ENCODE measurements around the gene CYFIP1. TPM values are rescaled to one million over a fixed set of nuclear protein-coding genes. Genes with fewer than 3 reads are reported as not detected.
A peak's percentile ranks its signal among the peaks of the same experiment; 100 is the strongest.

The CYFIP1 gene
- total RNA-seq, 1 donor from 2014 or later: 143 TPM

GRCh38 chr15:22868495-22868894 is 111.7 kb downstream of the CYFIP1 start:
- Mint-ChIP-seq H3K36me3 (ENCODE audit: unreplicated experiment) (peaks cover 4% of the 10 kb centered on the region), H3K27ac (ENCODE audit: unreplicated experiment) (no peak overlapping the region), H3K27me3 (ENCODE audit: unreplicated experiment) (peaks cover 4% of the 10 kb centered on the region), H3K9me3 (ENCODE audit: unreplicated experiment) (peaks cover 10% of the 10 kb centered on the region), H3K4me1 (ENCODE audit: low read depth, unreplicated experiment) (peaks cover 16% of the 10 kb centered on the region), H3K4me3 (ENCODE audit: unreplicated experiment) (no peak overlapping the region)
- no peak for TF ChIP-seq CTCF (IDR thresholded peaks at IDR 0.05; ENCODE audit: partially characterized antibody, unreplicated experiment)
- no peak for DNase-seq

- Mint-ChIP-seq H3K27me3 (ENCODE audit: unreplicated experiment) (peaks cover 2% of the 10 kb centered on the region), H3K4me3 (ENCODE audit: unreplicated experiment) (no peak overlapping the region), H3K4me1 (ENCODE audit: low read depth, unreplicated experiment) (peaks cover 10% of the 10 kb centered on the region), H3K9me3 (ENCODE audit: unreplicated experiment) (peaks cover 8% of the 10 kb centered on the region), H3K36me3 (ENCODE audit: unreplicated experiment) (peaks cover 4% of the 10 kb centered on the region), H3K27ac (ENCODE audit: unreplicated experiment) (no peak overlapping the region)
- no peak for DNase-seq
- TF ChIP-seq CTCF (IDR thresholded peaks at IDR 0.05; ENCODE audit: partially characterized antibody, unreplicated experiment): no peak
Observed at GRCh38 chr15:22867886-22868285, 112.3 kb downstream of the CYFIP1 start.

- Mint-ChIP-seq H3K4me3 (ENCODE audit: unreplicated experiment) (no peak overlapping the region), H3K27me3 (ENCODE audit: unreplicated experiment) (no peaks in the 10 kb centered on the region), H3K27ac (ENCODE audit: unreplicated experiment) (peak overlapping the region; percentile 24), H3K36me3 (ENCODE audit: unreplicated experiment) (peaks cover 4% of the 10 kb centered on the region), H3K9me3 (ENCODE audit: unreplicated experiment) (peaks cover 8% of the 10 kb centered on the region), H3K4me1 (ENCODE audit: low read depth, unreplicated experiment) (peaks cover 9% of the 10 kb centered on the region)
- TF ChIP-seq CTCF (IDR thresholded peaks at IDR 0.05; ENCODE audit: partially characterized antibody, unreplicated experiment): no peak
- no peak for DNase-seq
Observed at GRCh38 chr15:22866079-22866478, 114.1 kb downstream of the CYFIP1 start.

- no peak overlapping the region for H3K4me3 Mint-ChIP-seq (ENCODE audit: unreplicated experiment)
- peaks cover 5% of the 10 kb centered on the region for H3K9me3 Mint-ChIP-seq (ENCODE audit: unreplicated experiment)
- peaks cover 15% of the 10 kb centered on the region for H3K4me1 Mint-ChIP-seq (ENCODE audit: low read depth, unreplicated experiment)
- DNase-seq: no peak
- H3K36me3 Mint-ChIP-seq (ENCODE audit: unreplicated experiment): no peaks in the 10 kb centered on the region
- H3K27ac Mint-ChIP-seq (ENCODE audit: unreplicated experiment): no peak overlapping the region
- TF ChIP-seq CTCF (IDR thresholded peaks at IDR 0.05; ENCODE audit: partially characterized antibody, unreplicated experiment): no peak
- H3K27me3 Mint-ChIP-seq (ENCODE audit: unreplicated experiment): peaks cover 3% of the 10 kb centered on the region
Observed at GRCh38 chr15:22863356-22863755, 116.8 kb downstream of the CYFIP1 start.

- peaks cover 5% of the 10 kb centered on the region for H3K9me3 Mint-ChIP-seq (ENCODE audit: unreplicated experiment)
- H3K36me3 Mint-ChIP-seq (ENCODE audit: unreplicated experiment): no peaks in the 10 kb centered on the region
- TF ChIP-seq CTCF (IDR thresholded peaks at IDR 0.05; ENCODE audit: partially characterized antibody, unreplicated experiment): no peak
- no peak overlapping the region for H3K4me3 Mint-ChIP-seq (ENCODE audit: unreplicated experiment)
- H3K4me1 Mint-ChIP-seq (ENCODE audit: low read depth, unreplicated experiment): peaks cover 15% of the 10 kb centered on the region
- H3K27me3 Mint-ChIP-seq (ENCODE audit: unreplicated experiment): peaks cover 3% of the 10 kb centered on the region
- peak overlapping the region; percentile 82 for H3K27ac Mint-ChIP-seq (ENCODE audit: unreplicated experiment)
- DNase-seq: no peak
Observed at GRCh38 chr15:22861161-22861560, 119.0 kb downstream of the CYFIP1 start.
